Fibroblast of lung (primary cell): ENCODE measurements around the gene DIAPH1. TPM values are rescaled to one million over a fixed set of nuclear protein-coding genes. Genes with fewer than 3 reads are reported as not detected.

Source experiments
- DNase-seq, 2 donors: peaks; one replicate each; pipeline versions ENCODE4 v3.0.0 to v3.0.0-alpha.2; 2010; ENCODE audit warnings: low read depth in 2 of 2
- H2AFZ ChIP-seq: 2 replicates; pipeline ENCODE4 v1.5.1; 2012; ENCODE audit warnings: low read length, control low read depth, inconsistent platforms
- H3K27ac ChIP-seq: 2 replicates; pipeline ENCODE4 v1.5.1; 2011; ENCODE audit warnings: low read length, control low read depth; ENCODE audit not compliant: insufficient read depth
- H3K27me3 ChIP-seq: 2 replicates; pipeline ENCODE4 v1.5.1; 2011; ENCODE audit warnings: mild to moderate bottlenecking, low read length; ENCODE audit not compliant: control insufficient read depth, insufficient read depth
- H3K36me3 ChIP-seq: 2 replicates; pipeline ENCODE4 v1.5.1; 2011; ENCODE audit warnings: low read length; ENCODE audit not compliant: control insufficient read depth, insufficient read depth
- H3K4me1 ChIP-seq: 2 replicates; pipeline ENCODE4 v1.5.1; 2011; ENCODE audit warnings: low read length; ENCODE audit not compliant: control insufficient read depth, insufficient read depth; ENCODE audit errors: extremely low read depth
- H3K4me2 ChIP-seq: 2 replicates; pipeline ENCODE4 v1.5.1; 2011; ENCODE audit warnings: low read length, control low read depth; ENCODE audit not compliant: insufficient read depth; ENCODE audit errors: extremely low read depth
- H3K4me3 ChIP-seq, 4 experiments: fragments of 200-600 bp in 1 of 4; sonication (generic) in 1 of 4; replicated peaks in 1 of 4; 2 replicates each; pipeline ENCODE4 v1.5.1; 2011 to 2016; ENCODE audit warnings: low read length in 4 of 4, low read depth in 3 of 4, mild to moderate bottlenecking in 3 of 4, control low read depth in 2 of 4, inconsistent platforms in 1 of 4, mixed read lengths in 1 of 4; ENCODE audit not compliant: insufficient read depth in 1 of 4; ENCODE audit errors: control extremely low read depth in 1 of 4
- H3K79me2 ChIP-seq: 2 replicates; pipeline ENCODE4 v1.5.1; 2012; ENCODE audit warnings: mild to moderate bottlenecking, low read length, inconsistent platforms; ENCODE audit not compliant: control insufficient read depth, insufficient read depth
- H3K9ac ChIP-seq: 2 replicates; pipeline ENCODE4 v1.5.1; 2011; ENCODE audit warnings: mild to moderate bottlenecking, low read length, control low read depth; ENCODE audit not compliant: insufficient read depth
- H3K9me3 ChIP-seq: 2 replicates; pipeline ENCODE4 v1.5.1; 2012; ENCODE audit warnings: low read depth, low read length; ENCODE audit not compliant: control insufficient read depth, insufficient read depth
- H4K20me1 ChIP-seq: 2 replicates; pipeline ENCODE4 v1.5.1; 2011; ENCODE audit warnings: low read length; ENCODE audit not compliant: control insufficient read depth, insufficient read depth; ENCODE audit errors: extremely low read depth
- CTCF ChIP-seq, 2 donors: IDR thresholded peaks in 1 of 2; conservative IDR thresholded peaks in 1 of 2; 1 replicate in 1 of 2; 2 replicates in 1 of 2; pipeline ENCODE4 v1.5.1; 2011 to 2012; ENCODE audit warnings: low read length in 2 of 2, control low read depth in 1 of 2, inconsistent platforms in 1 of 2, low read depth in 1 of 2, mild to moderate bottlenecking in 1 of 2
- EZH2 ChIP-seq: IDR thresholded peaks from 2 replicates; pipeline ENCODE4 v1.5.1; 2012; ENCODE audit warnings: low read length, control low read depth, mild to moderate bottlenecking; ENCODE audit errors: missing control alignments
- polyA plus RNA-seq, 2 donors: library from polyadenylated mRNA; depleted of rRNA in 1 of 2; stranded (reverse) in 1 of 2; unstranded in 1 of 2; fragments of >200 nt; gene quantifications; 2 replicates each; pipeline ENCODE4 v1.2.1, GENCODE V29; 2011 to 2012; ENCODE audit warnings: missing spikeins in 1 of 2
- total RNA-seq: library from RNA; depleted of rRNA; stranded (reverse); fragments of >200 nt; gene quantifications from 2 replicates; pipeline ENCODE4 v1.2.1, GENCODE V29; 2014

The DIAPH1 gene
- total and polyA plus RNA-seq, 2 donors (not counting 1 experiment from before 2014, with no cell fraction given), result 21.1 to 30.9 TPM

- Histone ChIP-seq H3K36me3 (no peaks in the 10 kb centered on the region), H3K9me3 (no peaks in the 10 kb centered on the region), H4K20me1 (no peaks in the 10 kb centered on the region), H3K27ac (no peak overlapping the region), H2AFZ (no peak overlapping the region), H3K4me3 (no peak overlapping the region), H3K4me2 (no peak overlapping the region), H3K27me3 (no peaks in the 10 kb centered on the region), H3K9ac (no peak overlapping the region), H3K4me1 (peaks cover 2% of the 10 kb centered on the region), H3K79me2 (peaks cover 47% of the 10 kb centered on the region)
- TF ChIP-seq EZH2 (no peak), CTCF (conservative IDR thresholded peaks at IDR 0.05 in 1 of 2, IDR thresholded peaks at IDR 0.05 in 1 of 2; ENCODE audit: low read depth in 1 of 2, low read length in 2 of 2) (no peak)
- DNase-seq, result no peak
Observed at GRCh38 chr5:141609044-141609443, 9.8 kb downstream of the DIAPH1 start.

DNA sequence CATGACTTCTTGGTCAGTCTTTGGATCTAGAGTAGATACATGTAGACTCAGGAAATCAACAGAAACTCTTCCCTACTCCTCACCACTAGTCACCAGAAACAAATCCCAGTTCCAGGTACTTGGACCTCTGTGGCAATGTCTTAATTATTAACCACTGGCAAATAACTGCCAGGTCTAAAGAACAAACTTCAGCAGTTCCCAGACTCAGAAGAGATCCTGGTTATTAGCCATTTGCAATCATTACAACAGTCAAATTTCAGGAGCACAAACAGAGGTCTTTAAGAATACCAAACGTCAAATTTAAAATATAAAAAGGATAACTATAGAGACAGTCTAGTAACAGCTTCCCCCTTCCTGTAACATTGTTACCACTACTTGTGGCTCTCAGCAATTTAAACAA is 10.2 kb downstream of the DIAPH1 start:
- Histone ChIP-seq H2AFZ (no peak overlapping the region), H3K36me3 (no peaks in the 10 kb centered on the region), H4K20me1 (no peaks in the 10 kb centered on the region), H3K4me2 (no peak overlapping the region), H3K79me2 (peaks cover 47% of the 10 kb centered on the region), H3K4me3 (no peak overlapping the region), H3K9ac (no peak overlapping the region), H3K9me3 (no peaks in the 10 kb centered on the region), H3K4me1 (peaks cover 6% of the 10 kb centered on the region), H3K27ac (no peak overlapping the region), H3K27me3 (no peaks in the 10 kb centered on the region)
- DNase-seq, result no peak
- TF ChIP-seq EZH2 (no peak), CTCF (conservative IDR thresholded peaks at IDR 0.05 in 1 of 2, IDR thresholded peaks at IDR 0.05 in 1 of 2; ENCODE audit: low read depth in 1 of 2, low read length in 2 of 2) (no peak)

- peaks cover 6% of the 10 kb centered on the region for H3K4me1 ChIP-seq
- H3K4me3 ChIP-seq, result no peak overlapping the region
- H4K20me1 ChIP-seq, result no peaks in the 10 kb centered on the region
- no peaks in the 10 kb centered on the region for H3K36me3 ChIP-seq
- no peak overlapping the region for H2AFZ ChIP-seq
- no peak for DNase-seq
- no peak overlapping the region for H3K27ac ChIP-seq
- no peaks in the 10 kb centered on the region for H3K27me3 ChIP-seq
- no peaks in the 10 kb centered on the region for H3K9me3 ChIP-seq
- TF ChIP-seq CTCF (conservative IDR thresholded peaks at IDR 0.05 in 1 of 2, IDR thresholded peaks at IDR 0.05 in 1 of 2; ENCODE audit: low read depth in 1 of 2, low read length in 2 of 2), result no peak
- TF ChIP-seq EZH2, result no peak
- H3K9ac ChIP-seq, result no peak overlapping the region
- H3K79me2 ChIP-seq, result peaks cover 48% of the 10 kb centered on the region
- H3K4me2 ChIP-seq, result no peak overlapping the region
Observed at GRCh38 chr5:141608046-141608445, 10.8 kb downstream of the DIAPH1 start.
